OCI-LY1 (cell line): ENCODE data around the gene C4B.

Source experiments
- H2AFZ ChIP-seq: fragments of 200-600 bp; sonication (generic), shearing (Covaris generic); 2 replicates; pipeline ENCODE4 v1.6.0; 2014; ENCODE audit warnings: antibody characterized with exemption, mild to moderate bottlenecking, low read length
- H3F3A ChIP-seq: fragments of 200-600 bp; sonication (generic), shearing (Covaris generic); 2 replicates; pipeline ENCODE4 v1.6.0; 2014; ENCODE audit warnings: mild to moderate bottlenecking, antibody characterized with exemption, low read length, moderate library complexity; ENCODE audit not compliant: insufficient read depth
- H3K27ac ChIP-seq: fragments of 200-600 bp; sonication (generic); 2 replicates; pipeline ENCODE4 v1.5.1; 2014; ENCODE audit warnings: low read length, mixed run types, mild to moderate bottlenecking, low read depth; ENCODE audit not compliant: poor library complexity, severe bottlenecking
- H3K27me3 ChIP-seq: fragments of 200-600 bp; sonication (generic); 2 replicates; pipeline ENCODE4 v1.6.0; 2014; ENCODE audit warnings: antibody characterized with exemption, mild to moderate bottlenecking, low read length, moderate library complexity; ENCODE audit not compliant: insufficient read depth
- H3K36me3 ChIP-seq: fragments of 200-600 bp; sonication (generic); 2 replicates; pipeline ENCODE4 v1.6.1; 2014; ENCODE audit warnings: mild to moderate bottlenecking, antibody characterized with exemption, low read length, moderate library complexity, mixed read lengths; ENCODE audit not compliant: insufficient read depth
- H3K4me1 ChIP-seq: fragments of 200-600 bp; sonication (generic); 2 replicates; pipeline ENCODE4 v1.5.1; 2014; ENCODE audit warnings: mild to moderate bottlenecking, low read length, moderate library complexity; ENCODE audit not compliant: insufficient read depth, severe bottlenecking
- H3K4me2 ChIP-seq: fragments of 200-600 bp; sonication (generic), shearing (Covaris generic); 2 replicates; pipeline ENCODE4 v1.6.1; 2014; ENCODE audit warnings: low read length
- H3K4me3 ChIP-seq: fragments of 200-600 bp; sonication (generic); 2 replicates; pipeline ENCODE4 v1.5.1; 2014; ENCODE audit warnings: low read length, low read depth, mild to moderate bottlenecking, mixed read lengths; ENCODE audit not compliant: poor library complexity, severe bottlenecking
- H3K79me2 ChIP-seq: fragments of 200-600 bp; shearing (Covaris generic); 2 replicates; pipeline ENCODE4 v1.6.1; 2016; ENCODE audit warnings: mixed run types, low read length, mixed read lengths; ENCODE audit not compliant: insufficient read depth
- H3K9ac ChIP-seq: fragments of 200-600 bp; sonication (generic), shearing (Covaris generic); 2 replicates; pipeline ENCODE4 v1.6.1; 2014; ENCODE audit warnings: mild to moderate bottlenecking, low read length, mixed read lengths
- H3K9me2 ChIP-seq: fragments of 200-600 bp; sonication (generic), shearing (Covaris generic); 2 replicates; pipeline ENCODE4 v1.6.1; 2014; ENCODE audit warnings: low read depth, mild to moderate bottlenecking, low read length, mixed read lengths
- H3K9me3 ChIP-seq: fragments of 200-600 bp; shearing (Covaris generic); 2 replicates; pipeline ENCODE4 v1.6.1; 2014; ENCODE audit warnings: low read length, mixed read lengths
- H4K20me1 ChIP-seq: fragments of 200-600 bp; sonication (generic), shearing (Covaris generic); 2 replicates; pipeline ENCODE4 v1.6.0; 2016; ENCODE audit warnings: mild to moderate bottlenecking, low read length; ENCODE audit not compliant: insufficient read depth
- CTCF ChIP-seq: fragments of 200-600 bp; sonication (generic), shearing (Covaris generic); IDR thresholded peaks from 2 replicates; pipeline ENCODE4 v1.5.1; 2017; ENCODE audit warnings: mild to moderate bottlenecking, antibody characterized with exemption, low read length, moderate library complexity, mixed read lengths
- EZH2 ChIP-seq: fragments of 200-600 bp; sonication (generic), shearing (Covaris generic); IDR thresholded peaks from 2 replicates; pipeline ENCODE4 v1.8.0; 2017; ENCODE audit warnings: borderline replicate concordance, mixed run types, mild to moderate bottlenecking, antibody characterized with exemption, low read length, moderate library complexity, mixed read lengths

The C4B gene

GRCh38 chr6:32068867-32069266 is 54.3 kb downstream of the C4B start:
- Histone ChIP-seq H2AFZ (no peak overlapping the region), H3K4me2 (no peak overlapping the region), H3K27me3 (no peaks in the 10 kb centered on the region), H3F3A (no peaks in the 10 kb centered on the region), H3K9ac (no peak overlapping the region), H4K20me1 (no peaks in the 10 kb centered on the region), H3K4me3 (no peak overlapping the region), H3K36me3 (no peaks in the 10 kb centered on the region), H3K4me1 (no peaks in the 10 kb centered on the region), H3K9me3 (no peaks in the 10 kb centered on the region), H3K9me2 (no peaks in the 10 kb centered on the region), H3K27ac (no peak overlapping the region), H3K79me2 (no peaks in the 10 kb centered on the region)
- TF ChIP-seq CTCF (no peak), EZH2 (no peak)

- no peak overlapping the region for H3K27ac ChIP-seq
- H3K9me2 ChIP-seq = no peaks in the 10 kb centered on the region
- no peaks in the 10 kb centered on the region for H3K36me3 ChIP-seq
- H3K4me2 ChIP-seq = no peak overlapping the region
- no peak overlapping the region for H2AFZ ChIP-seq
- H3F3A ChIP-seq = no peaks in the 10 kb centered on the region
- TF ChIP-seq CTCF = no peak
- TF ChIP-seq EZH2 = no peak
- H3K79me2 ChIP-seq = no peaks in the 10 kb centered on the region
- no peak overlapping the region for H3K4me3 ChIP-seq
- H3K9me3 ChIP-seq = no peaks in the 10 kb centered on the region
- H3K27me3 ChIP-seq = no peaks in the 10 kb centered on the region
- no peaks in the 10 kb centered on the region for H4K20me1 ChIP-seq
- H3K9ac ChIP-seq = no peak overlapping the region
- no peaks in the 10 kb centered on the region for H3K4me1 ChIP-seq
These were observed 54.9 kb downstream of the C4B start for GRCh38 chr6:32069460-32069859.

GRCh38 chr6:32069878-32070515 is 55.4 kb downstream of the C4B start:
- Histone ChIP-seq H3K4me1 (no peaks in the 10 kb centered on the region), H4K20me1 (no peaks in the 10 kb centered on the region), H2AFZ (no peak overlapping the region), H3K9me2 (no peaks in the 10 kb centered on the region), H3K27me3 (no peaks in the 10 kb centered on the region), H3K27ac (no peak overlapping the region), H3K4me2 (no peak overlapping the region), H3K9ac (no peak overlapping the region), H3K4me3 (no peak overlapping the region), H3K9me3 (no peaks in the 10 kb centered on the region), H3K79me2 (no peaks in the 10 kb centered on the region), H3K36me3 (no peaks in the 10 kb centered on the region), H3F3A (no peaks in the 10 kb centered on the region)
- TF ChIP-seq EZH2 (no peak), CTCF (no peak)
